ENCODE measurements around the gene IRX4. TPM values are rescaled to one million over a fixed set of nuclear protein-coding genes. Genes with fewer than 3 reads are reported as not detected.

IRX4 gene
- total RNA-seq, 6 donors from 2014 or later = 1.7 TPM; not detected in 5

GRCh38 chr5:1897386-1897785 is 14.7 kb upstream of the IRX4 start:
- DNase-seq = no peak
- H3K9me3 ChIP-seq = no peaks in the 10 kb centered on the region
- no peaks in the 10 kb centered on the region for H3K27me3 ChIP-seq
- no peaks in the 10 kb centered on the region for H3K4me1 ChIP-seq
- no peak for TF ChIP-seq POLR2AphosphoS5 (IDR thresholded peaks at IDR 0.05)
- TF ChIP-seq EP300 (IDR thresholded peaks at IDR 0.05) = no peak
- no peak for TF ChIP-seq POLR2A (IDR thresholded peaks at IDR 0.05)
- TF ChIP-seq, protein P1, sequence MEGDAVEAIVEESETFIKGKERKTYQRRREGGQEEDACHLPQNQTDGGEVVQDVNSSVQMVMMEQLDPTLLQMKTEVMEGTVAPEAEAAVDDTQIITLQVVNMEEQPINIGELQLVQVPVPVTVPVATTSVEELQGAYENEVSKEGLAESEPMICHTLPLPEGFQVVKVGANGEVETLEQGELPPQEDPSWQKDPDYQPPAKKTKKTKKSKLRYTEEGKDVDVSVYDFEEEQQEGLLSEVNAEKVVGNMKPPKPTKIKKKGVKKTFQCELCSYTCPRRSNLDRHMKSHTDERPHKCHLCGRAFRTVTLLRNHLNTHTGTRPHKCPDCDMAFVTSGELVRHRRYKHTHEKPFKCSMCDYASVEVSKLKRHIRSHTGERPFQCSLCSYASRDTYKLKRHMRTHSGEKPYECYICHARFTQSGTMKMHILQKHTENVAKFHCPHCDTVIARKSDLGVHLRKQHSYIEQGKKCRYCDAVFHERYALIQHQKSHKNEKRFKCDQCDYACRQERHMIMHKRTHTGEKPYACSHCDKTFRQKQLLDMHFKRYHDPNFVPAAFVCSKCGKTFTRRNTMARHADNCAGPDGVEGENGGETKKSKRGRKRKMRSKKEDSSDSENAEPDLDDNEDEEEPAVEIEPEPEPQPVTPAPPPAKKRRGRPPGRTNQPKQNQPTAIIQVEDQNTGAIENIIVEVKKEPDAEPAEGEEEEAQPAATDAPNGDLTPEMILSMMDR (IDR thresholded peaks at IDR 0.05) = no peak
- no peak for ATAC-seq (ENCODE audit: low FRiP score in 2 of 2)
- 68 to 78% methylated on average over 7 to 11 of the region's 11 CpGs for WGBS, 2 donors
- H3K4me3 ChIP-seq = no peak overlapping the region
- H3K27ac ChIP-seq = no peak overlapping the region
- H3K36me3 ChIP-seq = no peaks in the 10 kb centered on the region

- TF ChIP-seq EP300 (IDR thresholded peaks at IDR 0.05) (no peak), POLR2A (IDR thresholded peaks at IDR 0.05) (no peak), POLR2AphosphoS5 (IDR thresholded peaks at IDR 0.05) (no peak)
- TF ChIP-seq, protein P1 (IDR thresholded peaks at IDR 0.05) = no peak
- Histone ChIP-seq H3K9me3 (no peaks in the 10 kb centered on the region), H3K36me3 (no peaks in the 10 kb centered on the region), H3K4me3 (no peak overlapping the region), H3K27me3 (no peaks in the 10 kb centered on the region), H3K27ac (no peak overlapping the region), H3K4me1 (no peaks in the 10 kb centered on the region)
- 67 to 73% methylated on average over 19 to 20 of the region's 21 CpGs for WGBS, 2 donors
- ATAC-seq (ENCODE audit: low FRiP score in 2 of 2) (no peak), DNase-seq (no peak)
Observed at GRCh38 chr5:1896602-1897376, 14.1 kb upstream of the IRX4 start.

- no peaks in the 10 kb centered on the region for H3K27me3 ChIP-seq
- no peak for DNase-seq
- H3K36me3 ChIP-seq = no peaks in the 10 kb centered on the region
- no peak for ATAC-seq (ENCODE audit: low FRiP score in 2 of 2)
- H3K9me3 ChIP-seq = no peaks in the 10 kb centered on the region
- no peak overlapping the region for H3K4me3 ChIP-seq
- WGBS, 2 donors = 76 to 80% methylated on average over 14 to 15 of the region's 15 CpGs
- no peaks in the 10 kb centered on the region for H3K4me1 ChIP-seq
- no peak overlapping the region for H3K27ac ChIP-seq
- TF ChIP-seq, protein P1 (IDR thresholded peaks at IDR 0.05) = no peak
- TF ChIP-seq EP300 (IDR thresholded peaks at IDR 0.05) (no peak), POLR2A (IDR thresholded peaks at IDR 0.05) (no peak), POLR2AphosphoS5 (IDR thresholded peaks at IDR 0.05) (no peak)
Observed at GRCh38 chr5:1895739-1896420, 13.2 kb upstream of the IRX4 start.

DNA sequence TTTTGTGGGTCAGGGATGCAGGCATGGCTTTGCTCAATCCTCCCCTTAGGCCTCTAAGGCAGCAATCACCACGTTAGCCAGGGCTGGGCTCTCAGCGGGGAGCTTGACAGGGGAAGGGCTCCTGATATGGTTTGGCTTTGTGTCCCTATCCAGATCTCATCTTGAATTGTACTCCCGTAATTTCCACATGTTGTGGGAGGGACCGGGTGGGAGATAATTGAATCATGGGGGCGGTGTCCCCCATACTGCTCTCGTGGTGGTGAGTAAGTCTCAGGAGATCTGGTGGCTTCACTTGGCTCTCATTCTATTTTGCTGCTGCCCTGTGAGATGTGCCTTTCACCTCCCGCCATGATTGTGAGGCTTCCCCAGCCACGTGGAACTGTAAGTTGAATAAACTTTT is 11.5 kb upstream of the IRX4 start:
- H3K4me1 ChIP-seq = no peaks in the 10 kb centered on the region
- H3K27ac ChIP-seq = no peak overlapping the region
- peaks cover 0 to 8% (median 0%) of the 10 kb centered on the region in 4 donors for H3K27me3 ChIP-seq
- no peaks in the 10 kb centered on the region for H3K36me3 ChIP-seq
- no peak overlapping the region for H3K4me3 ChIP-seq
- no peak for TF ChIP-seq EP300 (IDR thresholded peaks at IDR 0.05)
- no peak for TF ChIP-seq POLR2AphosphoS5 (IDR thresholded peaks at IDR 0.05)
- no peak for TF ChIP-seq POLR2A (IDR thresholded peaks at IDR 0.05)
- TF ChIP-seq, protein P1 (IDR thresholded peaks at IDR 0.05) = no peak
- no peak for DNase-seq
- no peak for ATAC-seq (ENCODE audit: low FRiP score in 2 of 2)
- no peaks in the 10 kb centered on the region for H3K9me3 ChIP-seq
- 61 to 63% methylated on average over 6 to 8 of the region's 8 CpGs for WGBS, 2 donors
